GM12875 (cell line): Measurements from ENCODE around the gene ID2.
"Not testable (repeated sequence)": the region's sequence is repeated elsewhere in the genome, so short reads cannot be mapped to it uniquely, and the experiment has no call there.

Source experiments
- H3K4me3 ChIP-seq: one replicate; pipeline ENCODE4 v1.5.1; 2011; ENCODE audit warnings: low read depth, low read length, control low read depth
- CTCF ChIP-seq: IDR thresholded peaks from 2 replicates; pipeline ENCODE4 v1.5.1; 2011; ENCODE audit warnings: low read depth, mild to moderate bottlenecking, control low read depth, inconsistent platforms, low read length, moderate library complexity, borderline replicate concordance; ENCODE audit not compliant: insufficient read depth

The ID2 gene

GRCh38 chr2:8722986-8723385, 41.1 kb downstream of the ID2 start:
- H3K4me3 ChIP-seq = no peak overlapping the region
- TF ChIP-seq CTCF = no peak

GRCh38 chr2:8725838-8726237, 44.0 kb downstream of the ID2 start:
- no peak for TF ChIP-seq CTCF
- no peak overlapping the region for H3K4me3 ChIP-seq

DNA sequence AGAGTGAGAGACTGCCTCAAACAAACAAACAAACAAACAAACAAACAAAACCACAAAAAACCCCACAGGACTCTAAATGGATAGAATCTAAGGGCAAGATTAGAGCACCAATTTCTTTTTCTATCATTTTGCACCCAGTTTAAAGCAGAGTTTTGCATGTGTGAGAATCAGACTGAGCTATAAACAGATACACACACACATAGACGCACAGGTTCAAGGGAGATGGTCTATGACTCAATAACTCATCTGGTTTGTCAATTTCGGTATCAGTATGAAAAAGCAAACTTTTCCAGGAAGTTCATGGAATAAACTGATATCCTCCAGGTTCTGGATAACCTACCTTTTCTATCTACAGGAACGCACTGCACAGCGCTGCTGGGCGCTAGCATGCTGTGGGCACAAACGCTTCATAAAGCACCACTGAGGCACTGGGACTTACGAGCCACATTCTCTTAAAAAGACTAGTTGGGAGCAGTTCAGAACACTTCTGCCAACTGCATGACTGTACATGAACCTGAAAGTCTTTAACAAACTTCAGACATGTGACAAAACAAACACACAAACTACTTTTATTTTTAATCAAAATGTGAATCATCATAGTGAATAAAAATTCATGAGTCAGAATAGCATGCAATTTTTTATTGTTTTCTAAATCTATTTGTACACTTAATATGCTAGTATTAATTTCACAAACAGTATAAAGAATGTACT, 46.6 kb downstream of the ID2 start:
- TF ChIP-seq CTCF = no peak
- H3K4me3 ChIP-seq = no peak overlapping the region

DNA sequence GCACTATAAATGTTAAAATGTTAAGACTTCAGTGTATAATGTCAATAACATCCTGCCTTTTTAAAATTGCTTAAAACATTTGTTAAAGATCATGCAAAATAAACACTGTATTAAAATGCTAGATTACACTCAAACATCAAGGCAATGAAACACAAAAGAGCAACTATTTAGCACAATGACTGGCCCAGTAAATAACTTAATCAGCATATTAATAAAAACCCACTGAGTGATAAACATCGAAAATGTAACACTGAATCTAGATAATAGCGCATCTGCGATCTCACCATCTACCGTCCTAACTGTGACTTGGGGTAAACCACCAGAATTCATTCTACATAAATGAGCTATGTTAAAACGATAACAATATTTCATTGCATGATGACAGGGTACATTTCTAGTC, 47.2 kb downstream of the ID2 start:
- not testable (repeated sequence) for H3K4me3 ChIP-seq

- no peak for TF ChIP-seq CTCF
- H3K4me3 ChIP-seq = no peak overlapping the region
Measured at GRCh38 chr2:8729939-8730338, 48.1 kb downstream of the ID2 start.

GRCh38 chr2:8732601-8733000, 50.7 kb downstream of the ID2 start:
- no peak for TF ChIP-seq CTCF
- no peak overlapping the region for H3K4me3 ChIP-seq
